H1 (cell line): ENCODE data around the gene BTG2. TPM values are rescaled to one million over a fixed set of nuclear protein-coding genes. Genes with fewer than 3 reads are reported as not detected.

Source experiments
- BRCA1 ChIP-seq: IDR thresholded peaks from 2 replicates; pipeline ENCODE4 v1.6.1; 2012; ENCODE audit warnings: low read depth, low read length, improper control_type of control experiment
- CHD2 ChIP-seq: IDR thresholded peaks from 2 replicates; pipeline ENCODE4 v1.6.1; 2012; ENCODE audit warnings: low read length, improper control_type of control experiment
- EZH2 ChIP-seq: fragments of 200-600 bp; sonication (generic); IDR thresholded peaks from 2 replicates; pipeline ENCODE4 v1.7.1; 2012; ENCODE audit warnings: low read depth, mild to moderate bottlenecking, moderate library complexity, low read length, inconsistent platforms; ENCODE audit not compliant: severe bottlenecking
- polyA plus RNA-seq, 7 experiments: library from polyadenylated mRNA; depleted of rRNA in 3 of 7; stranded (reverse) in 5 of 7; unstranded in 2 of 7; fragments of >200 nt in 5 of 7; fragments of 200-250 nt in 2 of 7; gene quantifications; 1 replicate in 5 of 7; 2 replicates in 1 of 7; 4 replicates in 1 of 7; pipeline versions ENCODE4 v1.2.1 to v1.2.3, GENCODE V29; 2011 to 2013; ENCODE audit warnings: missing spikeins in 2 of 7, mixed read lengths in 2 of 7
- total RNA-seq: library from RNA; stranded (reverse); fragmentation: NEBNext Ultra II Directional; extraction: Animal tissue kit (Norgen Biotek cat#: 25700); gene quantifications from 2 replicates; pipeline ENCODE4 v1.2.1, GENCODE V29; 2021
- TF ChIP-seq, protein P1 (sequence below): IDR thresholded peaks from 2 replicates; pipeline ENCODE4 v1.6.1; 2012; ENCODE audit warnings: low read length, inconsistent platforms

The BTG2 gene
- total and polyA plus RNA-seq, 2 of the 8 experiments (the other 6 are each of a cell fraction or from before 2014, with no cell fraction given): 4.8 to 11.0 TPM

DNA sequence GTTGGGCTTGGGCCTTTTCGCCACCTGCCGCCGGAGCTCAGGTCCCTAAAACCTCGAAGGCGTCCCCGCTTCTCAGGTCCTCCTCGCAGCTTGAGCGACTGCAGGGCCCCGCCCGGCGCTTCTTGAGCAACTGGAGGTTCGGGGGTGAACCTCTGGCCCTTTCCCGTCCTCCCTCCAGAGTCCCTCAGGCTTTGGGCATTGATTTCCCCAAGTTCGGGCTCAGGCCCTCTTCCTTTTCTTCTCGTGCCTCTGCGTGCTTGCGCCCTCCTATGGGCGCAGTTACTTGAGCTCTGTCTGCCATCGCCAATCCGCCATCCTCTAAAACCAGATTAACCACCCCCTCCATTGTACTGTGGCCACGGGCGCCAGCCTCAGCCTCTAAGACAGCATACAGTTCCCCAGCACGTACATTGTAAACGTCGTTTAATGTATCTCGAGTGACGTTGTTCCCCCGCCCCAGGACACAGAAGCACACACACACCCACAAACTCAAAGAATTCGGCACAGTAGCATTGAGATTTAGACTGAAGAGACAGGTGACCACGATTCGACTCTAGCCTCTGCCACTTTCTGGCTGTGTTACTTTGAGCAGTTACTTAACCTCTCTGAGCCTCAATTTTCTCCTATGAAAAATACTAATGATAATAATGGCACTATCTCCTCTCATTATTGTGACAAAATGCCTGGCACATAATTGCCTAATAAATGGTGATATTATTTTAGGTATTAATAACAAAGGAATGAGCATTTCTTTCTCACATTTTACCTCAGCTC, 22.6 kb downstream of the BTG2 start (continued):
- TF ChIP-seq, protein P1, sequence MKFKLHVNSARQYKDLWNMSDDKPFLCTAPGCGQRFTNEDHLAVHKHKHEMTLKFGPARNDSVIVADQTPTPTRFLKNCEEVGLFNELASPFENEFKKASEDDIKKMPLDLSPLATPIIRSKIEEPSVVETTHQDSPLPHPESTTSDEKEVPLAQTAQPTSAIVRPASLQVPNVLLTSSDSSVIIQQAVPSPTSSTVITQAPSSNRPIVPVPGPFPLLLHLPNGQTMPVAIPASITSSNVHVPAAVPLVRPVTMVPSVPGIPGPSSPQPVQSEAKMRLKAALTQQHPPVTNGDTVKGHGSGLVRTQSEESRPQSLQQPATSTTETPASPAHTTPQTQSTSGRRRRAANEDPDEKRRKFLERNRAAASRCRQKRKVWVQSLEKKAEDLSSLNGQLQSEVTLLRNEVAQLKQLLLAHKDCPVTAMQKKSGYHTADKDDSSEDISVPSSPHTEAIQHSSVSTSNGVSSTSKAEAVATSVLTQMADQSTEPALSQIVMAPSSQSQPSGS: peak; percentile 69; the same call in 1 of the 2 replicates
- TF ChIP-seq CHD2 (0 out of 2 replicates have a peak, but pooled peaks have one; percentile 0), BRCA1 (no peak), EZH2 (no peak)
- TF ChIP-seq, all 59 proteins: peak for 16
